GM21381 (cell line): ENCODE results near the gene PSPN.

Experiments
- ATAC-seq: cut with Tn5 transposase; IDR thresholded peaks from one replicate; pipeline ENCODE4 v1.9.1; 2021; ENCODE audit warnings: mild to moderate bottlenecking, moderate library complexity; ENCODE audit not compliant: unreplicated experiment

Gene PSPN

GRCh38 chr19:6333439-6333838 lies 42.3 kb downstream of the PSPN start, which contains the start of gene ACER1:
Gene ACER1, minus strand, starts transcription at chr19:6333612. Its CDS starts 61 bp downstream, at chr19:6333551.
- ATAC-seq = no peak

- ATAC-seq = no peak
These were observed 48.9 kb downstream of the PSPN start for GRCh38 chr19:6326815-6327214.

- no peak for ATAC-seq
These were observed 50.1 kb downstream of the PSPN start for GRCh38 chr19:6325614-6326013.
